ENCODE results near the gene FAM20C. TPM values are rescaled to one million over a fixed set of nuclear protein-coding genes. Genes with fewer than 3 reads are reported as not detected.

The FAM20C gene
- total RNA-seq, 4 donors from 2014 or later, result 46.5 to 79.2 (median 69.8) TPM

GRCh38 chr7:272631-273030 is 80.3 kb downstream of the FAM20C start:
- no peak for DNase-seq (ENCODE audit: extremely low spot score)
- TF ChIP-seq POLR2A (IDR thresholded peaks at IDR 0.05; ENCODE audit: low read depth) (no peak), EP300 (IDR thresholded peaks at IDR 0.05) (no peak), POLR2AphosphoS5 (IDR thresholded peaks at IDR 0.05) (no peak), CTCF (IDR thresholded peaks at IDR 0.05) (no peak)
- no peak overlapping the region for H3K4me3 ChIP-seq
- H3K27me3 ChIP-seq, result peaks cover 0 to 41% (median 0%) of the 10 kb centered on the region in 4 donors
- 88% methylated on average over 14 of the region's 14 CpGs for WGBS
- no peak overlapping the region for H3K27ac ChIP-seq (replicated peaks in 1 of 4)
- H3K9me3 ChIP-seq, result peaks cover 0 to 15% (median 13%) of the 10 kb centered on the region in 4 donors
- intact Hi-C loops (cut with DNase I), result no loop called here
- no peaks in the 10 kb centered on the region for H3K36me3 ChIP-seq
- H3K4me1 ChIP-seq, result no peaks in the 10 kb centered on the region

- H3K27ac ChIP-seq (replicated peaks in 1 of 4), result no peak overlapping the region
- no peak for DNase-seq (ENCODE audit: extremely low spot score)
- TF ChIP-seq CTCF (IDR thresholded peaks at IDR 0.05), result no peak
- TF ChIP-seq POLR2AphosphoS5 (IDR thresholded peaks at IDR 0.05), result no peak
- TF ChIP-seq EP300 (IDR thresholded peaks at IDR 0.05), result no peak
- no peak for TF ChIP-seq POLR2A (IDR thresholded peaks at IDR 0.05; ENCODE audit: low read depth)
- no peak overlapping the region for H3K4me3 ChIP-seq
- intact Hi-C loops (cut with DNase I), result no loop called here
- peaks cover 0 to 41% (median 0%) of the 10 kb centered on the region in 4 donors for H3K27me3 ChIP-seq
- WGBS, result 92% methylated on average over 7 of the region's 7 CpGs
- H3K36me3 ChIP-seq, result no peaks in the 10 kb centered on the region
- H3K9me3 ChIP-seq, result peaks cover 0 to 15% (median 13%) of the 10 kb centered on the region in 4 donors
- H3K4me1 ChIP-seq, result no peaks in the 10 kb centered on the region
These were observed 81.0 kb downstream of the FAM20C start for GRCh38 chr7:273327-273726.

- intact Hi-C loops (cut with DNase I), result no loop called here
These were observed 81.9 kb downstream of the FAM20C start for GRCh38 chr7:274266-274665.

GRCh38 chr7:276230-276835 is 84.0 kb downstream of the FAM20C start:
- WGBS, result 63% methylated on average over 4 of the region's 10 CpGs
- TF ChIP-seq EP300 (IDR thresholded peaks at IDR 0.05), result no peak
- no peak for TF ChIP-seq POLR2AphosphoS5 (IDR thresholded peaks at IDR 0.05)
- TF ChIP-seq CTCF (IDR thresholded peaks at IDR 0.05), result no peak
- DNase-seq (ENCODE audit: extremely low spot score), result no peak
- Histone ChIP-seq H3K36me3 (no peaks in the 10 kb centered on the region), H3K27ac (replicated peaks in 1 of 4) (no peak overlapping the region), H3K9me3 (peaks cover 0 to 15% (median 13%) of the 10 kb centered on the region in 4 donors), H3K4me1 (no peaks in the 10 kb centered on the region), H3K27me3 (peaks cover 0 to 25% (median 0%) of the 10 kb centered on the region in 4 donors), H3K4me3 (no peak overlapping the region)
- intact Hi-C loops (cut with DNase I), result no loop called here

More at GRCh38 chr7:274266-274665, 81.9 kb downstream of the FAM20C start:
- Histone ChIP-seq H3K4me1 (no peaks in the 10 kb centered on the region), H3K27me3 (peaks cover 0 to 37% (median 0%) of the 10 kb centered on the region in 4 donors), H3K4me3 (no peak overlapping the region), H3K9me3 (peaks cover 0 to 15% (median 13%) of the 10 kb centered on the region in 4 donors), H3K36me3 (no peaks in the 10 kb centered on the region), H3K27ac (replicated peaks in 1 of 4) (no peak overlapping the region)
- TF ChIP-seq EP300 (IDR thresholded peaks at IDR 0.05), result no peak
- TF ChIP-seq CTCF (IDR thresholded peaks at IDR 0.05), result no peak
- no peak for TF ChIP-seq POLR2A (IDR thresholded peaks at IDR 0.05; ENCODE audit: low read depth)
- no peak for TF ChIP-seq POLR2AphosphoS5 (IDR thresholded peaks at IDR 0.05)
- DNase-seq (ENCODE audit: extremely low spot score), result no peak
- WGBS, result 47% methylated on average over 2 of the region's 2 CpGs

GRCh38 chr7:277228-277627 is 84.9 kb downstream of the FAM20C start:
- WGBS, result 90% methylated on average over 4 of the region's 4 CpGs
- Histone ChIP-seq H3K27me3 (peaks cover 0 to 24% (median 0%) of the 10 kb centered on the region in 4 donors), H3K4me1 (no peaks in the 10 kb centered on the region), H3K9me3 (peaks cover 0 to 15% (median 13%) of the 10 kb centered on the region in 4 donors), H3K4me3 (no peak overlapping the region), H3K27ac (replicated peaks in 1 of 4) (no peak overlapping the region), H3K36me3 (no peaks in the 10 kb centered on the region)
- TF ChIP-seq CTCF (IDR thresholded peaks at IDR 0.05), result no peak
- no peak for TF ChIP-seq EP300 (IDR thresholded peaks at IDR 0.05)
- no peak for TF ChIP-seq POLR2AphosphoS5 (IDR thresholded peaks at IDR 0.05)
- no peak for TF ChIP-seq POLR2A (IDR thresholded peaks at IDR 0.05; ENCODE audit: low read depth)
- DNase-seq (ENCODE audit: extremely low spot score), result no peak
- intact Hi-C loops (cut with DNase I), result no loop called here
